ENCODE results near the gene HSPA4.

DNA sequence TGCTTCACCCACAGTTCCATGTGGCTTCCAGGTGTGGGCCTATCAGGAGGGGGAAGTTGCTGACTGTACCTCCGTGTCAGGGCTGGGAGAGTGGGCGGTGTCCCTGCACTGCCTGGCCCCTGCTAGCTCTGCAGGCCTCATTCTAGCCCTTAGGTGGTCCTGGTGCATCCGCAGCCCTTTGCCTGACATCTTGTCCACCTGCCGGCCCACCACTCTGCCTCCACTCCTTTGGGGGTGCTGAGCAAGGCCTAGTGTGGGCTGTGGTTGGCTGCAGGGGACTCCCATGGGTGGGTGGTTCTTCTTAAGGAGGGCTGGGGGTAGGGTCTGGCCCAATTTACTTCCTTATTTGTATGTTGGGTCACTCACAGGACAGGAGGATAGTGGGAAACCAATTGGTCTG is 66.9 kb downstream of the HSPA4 start:
- TF ChIP-seq, protein P1, sequence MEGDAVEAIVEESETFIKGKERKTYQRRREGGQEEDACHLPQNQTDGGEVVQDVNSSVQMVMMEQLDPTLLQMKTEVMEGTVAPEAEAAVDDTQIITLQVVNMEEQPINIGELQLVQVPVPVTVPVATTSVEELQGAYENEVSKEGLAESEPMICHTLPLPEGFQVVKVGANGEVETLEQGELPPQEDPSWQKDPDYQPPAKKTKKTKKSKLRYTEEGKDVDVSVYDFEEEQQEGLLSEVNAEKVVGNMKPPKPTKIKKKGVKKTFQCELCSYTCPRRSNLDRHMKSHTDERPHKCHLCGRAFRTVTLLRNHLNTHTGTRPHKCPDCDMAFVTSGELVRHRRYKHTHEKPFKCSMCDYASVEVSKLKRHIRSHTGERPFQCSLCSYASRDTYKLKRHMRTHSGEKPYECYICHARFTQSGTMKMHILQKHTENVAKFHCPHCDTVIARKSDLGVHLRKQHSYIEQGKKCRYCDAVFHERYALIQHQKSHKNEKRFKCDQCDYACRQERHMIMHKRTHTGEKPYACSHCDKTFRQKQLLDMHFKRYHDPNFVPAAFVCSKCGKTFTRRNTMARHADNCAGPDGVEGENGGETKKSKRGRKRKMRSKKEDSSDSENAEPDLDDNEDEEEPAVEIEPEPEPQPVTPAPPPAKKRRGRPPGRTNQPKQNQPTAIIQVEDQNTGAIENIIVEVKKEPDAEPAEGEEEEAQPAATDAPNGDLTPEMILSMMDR (conservative IDR thresholded peaks at IDR 0.05 in 1 of 2, IDR thresholded peaks at IDR 0.05 in 1 of 2; ENCODE audit: extremely low read depth in 1 of 2, insufficient read depth in 1 of 2, low read depth in 1 of 2, low read length in 2 of 2), result no peak
- no peak for TF ChIP-seq EZH2 (IDR thresholded peaks at IDR 0.05; ENCODE audit: borderline replicate concordance, low read length)
